Fibroblast of the aortic adventitia (primary cell): ENCODE results near the gene GFAP. TPM values are rescaled to one million over a fixed set of nuclear protein-coding genes. Genes with fewer than 3 reads are reported as not detected.

Experiments used
- DNase-seq: peaks from one replicate; pipeline ENCODE4 v3.0.0-alpha.2; 2010; ENCODE audit warnings: low read depth
- H3K4me3 ChIP-seq: 2 replicates; pipeline ENCODE4 v1.5.1; 2011; ENCODE audit warnings: low read depth, mild to moderate bottlenecking, control low read depth, low read length, moderate library complexity
- total RNA-seq: library from RNA; depleted of rRNA; stranded (reverse); fragments of >200 nt; gene quantifications from 2 replicates; pipeline ENCODE4 v1.2.3, GENCODE V29; 2012; ENCODE audit warnings: low replicate concordance
- TF ChIP-seq, protein P1 (sequence below): IDR thresholded peaks from 2 replicates; pipeline ENCODE4 v1.5.1; 2011; ENCODE audit warnings: mild to moderate bottlenecking, low read length, control low read depth, inconsistent platforms; ENCODE audit not compliant: insufficient read depth

The GFAP gene
- not detected in 2 replicates for total RNA-seq

DNA sequence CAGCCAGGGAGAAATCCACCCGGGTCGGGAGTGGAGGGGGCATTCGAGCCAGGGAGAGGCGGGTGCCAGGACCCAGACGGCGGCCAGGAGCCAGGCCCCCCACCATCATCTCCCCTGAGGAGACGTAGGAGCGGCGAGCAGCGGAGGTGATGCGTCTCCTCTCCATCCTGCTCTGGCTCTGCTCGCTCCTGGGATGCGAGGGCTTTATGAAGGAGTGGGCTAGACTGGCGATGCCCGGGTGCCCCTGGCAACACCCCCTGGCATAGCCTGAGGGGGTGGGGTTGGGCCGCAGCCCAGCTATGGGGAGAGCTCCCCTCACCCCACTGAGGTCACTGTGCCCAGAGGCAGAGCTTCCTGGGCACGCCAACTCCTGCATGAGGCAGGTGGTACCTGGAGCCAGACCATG is at the start of gene GFAP:
GFAP (minus strand) TSS at position 180 of the 406 bp plus-strand sequence; CDS start at position 166, 14 bp downstream.
- H3K4me3 ChIP-seq, result no peak within 1 kb of the TSS
- no peak for DNase-seq
- TF ChIP-seq, protein P1, sequence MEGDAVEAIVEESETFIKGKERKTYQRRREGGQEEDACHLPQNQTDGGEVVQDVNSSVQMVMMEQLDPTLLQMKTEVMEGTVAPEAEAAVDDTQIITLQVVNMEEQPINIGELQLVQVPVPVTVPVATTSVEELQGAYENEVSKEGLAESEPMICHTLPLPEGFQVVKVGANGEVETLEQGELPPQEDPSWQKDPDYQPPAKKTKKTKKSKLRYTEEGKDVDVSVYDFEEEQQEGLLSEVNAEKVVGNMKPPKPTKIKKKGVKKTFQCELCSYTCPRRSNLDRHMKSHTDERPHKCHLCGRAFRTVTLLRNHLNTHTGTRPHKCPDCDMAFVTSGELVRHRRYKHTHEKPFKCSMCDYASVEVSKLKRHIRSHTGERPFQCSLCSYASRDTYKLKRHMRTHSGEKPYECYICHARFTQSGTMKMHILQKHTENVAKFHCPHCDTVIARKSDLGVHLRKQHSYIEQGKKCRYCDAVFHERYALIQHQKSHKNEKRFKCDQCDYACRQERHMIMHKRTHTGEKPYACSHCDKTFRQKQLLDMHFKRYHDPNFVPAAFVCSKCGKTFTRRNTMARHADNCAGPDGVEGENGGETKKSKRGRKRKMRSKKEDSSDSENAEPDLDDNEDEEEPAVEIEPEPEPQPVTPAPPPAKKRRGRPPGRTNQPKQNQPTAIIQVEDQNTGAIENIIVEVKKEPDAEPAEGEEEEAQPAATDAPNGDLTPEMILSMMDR, result no peak

DNA sequence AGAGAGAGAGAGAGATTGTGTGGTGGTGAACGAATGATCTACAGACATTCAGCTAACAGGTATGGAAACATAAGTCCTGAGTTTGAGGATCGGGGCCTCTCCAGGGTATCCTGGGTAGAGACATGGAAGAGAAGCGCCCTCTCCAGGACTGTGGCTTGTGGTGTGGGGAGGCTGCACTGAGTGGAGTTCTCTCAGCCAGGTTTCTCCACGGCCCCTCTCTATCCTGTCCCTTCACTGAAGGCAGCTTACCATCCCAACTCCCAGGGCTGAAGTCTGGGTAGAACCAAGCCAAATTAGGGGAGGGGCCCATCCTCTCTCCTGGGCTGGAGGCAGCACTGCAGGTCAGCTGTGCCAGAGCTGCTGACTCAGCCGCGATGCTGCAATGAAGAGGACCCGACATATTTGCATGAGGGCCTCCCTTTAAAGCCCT is 46.6 kb upstream of the GFAP start:
- no peak for DNase-seq
- TF ChIP-seq, protein P1, result no peak
- H3K4me3 ChIP-seq, result no peak overlapping the region

DNA sequence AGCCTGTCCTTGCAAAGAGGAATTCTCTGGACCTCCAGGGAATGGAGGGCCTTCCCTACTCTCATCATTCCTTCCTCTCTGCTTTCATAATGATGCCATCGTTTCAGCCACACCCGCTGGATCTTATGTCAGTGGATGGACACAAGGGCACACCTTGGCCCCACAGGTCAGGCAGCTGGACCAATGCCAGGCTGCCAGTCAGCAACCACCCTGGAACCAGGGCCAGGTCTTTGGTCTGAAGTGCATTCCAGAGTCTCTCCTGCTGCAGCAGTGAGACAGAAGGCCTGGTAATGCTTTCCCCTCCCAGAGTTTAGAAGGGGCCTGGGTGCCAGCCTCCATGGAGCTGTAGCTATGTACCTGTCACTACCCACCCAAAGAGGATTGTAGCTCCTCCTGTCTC is 45.4 kb upstream of the GFAP start:
- TF ChIP-seq, protein P1, result no peak
- no peak overlapping the region for H3K4me3 ChIP-seq
- no peak for DNase-seq

DNA sequence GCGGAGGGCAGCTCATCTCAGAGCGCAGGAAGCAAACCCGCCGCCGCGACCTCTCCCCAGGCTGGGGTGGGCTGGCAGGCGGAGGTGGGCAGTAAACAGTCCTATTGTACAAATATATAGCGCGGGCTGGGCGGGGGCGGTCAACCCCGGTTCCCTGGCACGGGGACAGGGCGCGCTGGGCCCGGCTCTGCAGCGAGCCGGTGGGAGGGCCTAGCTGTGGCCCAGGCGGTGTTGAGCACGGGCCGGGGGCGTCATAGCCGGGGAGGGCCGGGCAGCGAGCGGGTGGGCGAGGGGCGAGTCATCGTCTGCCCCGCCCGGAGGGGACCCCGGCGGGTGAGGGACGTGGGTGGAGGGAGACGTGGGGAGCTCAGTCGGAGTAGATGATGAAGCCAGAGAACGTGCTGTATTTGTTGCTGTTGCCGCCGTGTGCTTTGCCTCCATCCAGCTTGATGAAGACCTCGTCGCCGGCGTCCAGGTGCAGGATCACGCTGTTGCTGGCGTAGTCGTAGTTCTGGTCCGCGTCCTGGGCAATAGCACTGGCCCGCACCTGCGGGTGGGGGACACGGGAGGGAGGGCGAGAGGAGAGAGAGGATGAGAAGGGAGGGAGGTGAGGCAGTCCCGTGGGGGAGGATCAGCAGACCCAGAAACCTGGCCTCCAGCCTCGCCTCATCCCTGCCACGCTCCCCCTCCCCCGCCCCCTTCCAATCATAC is 44.7 kb upstream of the GFAP start:
- H3K4me3 ChIP-seq, result no peak overlapping the region
- TF ChIP-seq, protein P1, result no peak
- no peak for DNase-seq

DNA sequence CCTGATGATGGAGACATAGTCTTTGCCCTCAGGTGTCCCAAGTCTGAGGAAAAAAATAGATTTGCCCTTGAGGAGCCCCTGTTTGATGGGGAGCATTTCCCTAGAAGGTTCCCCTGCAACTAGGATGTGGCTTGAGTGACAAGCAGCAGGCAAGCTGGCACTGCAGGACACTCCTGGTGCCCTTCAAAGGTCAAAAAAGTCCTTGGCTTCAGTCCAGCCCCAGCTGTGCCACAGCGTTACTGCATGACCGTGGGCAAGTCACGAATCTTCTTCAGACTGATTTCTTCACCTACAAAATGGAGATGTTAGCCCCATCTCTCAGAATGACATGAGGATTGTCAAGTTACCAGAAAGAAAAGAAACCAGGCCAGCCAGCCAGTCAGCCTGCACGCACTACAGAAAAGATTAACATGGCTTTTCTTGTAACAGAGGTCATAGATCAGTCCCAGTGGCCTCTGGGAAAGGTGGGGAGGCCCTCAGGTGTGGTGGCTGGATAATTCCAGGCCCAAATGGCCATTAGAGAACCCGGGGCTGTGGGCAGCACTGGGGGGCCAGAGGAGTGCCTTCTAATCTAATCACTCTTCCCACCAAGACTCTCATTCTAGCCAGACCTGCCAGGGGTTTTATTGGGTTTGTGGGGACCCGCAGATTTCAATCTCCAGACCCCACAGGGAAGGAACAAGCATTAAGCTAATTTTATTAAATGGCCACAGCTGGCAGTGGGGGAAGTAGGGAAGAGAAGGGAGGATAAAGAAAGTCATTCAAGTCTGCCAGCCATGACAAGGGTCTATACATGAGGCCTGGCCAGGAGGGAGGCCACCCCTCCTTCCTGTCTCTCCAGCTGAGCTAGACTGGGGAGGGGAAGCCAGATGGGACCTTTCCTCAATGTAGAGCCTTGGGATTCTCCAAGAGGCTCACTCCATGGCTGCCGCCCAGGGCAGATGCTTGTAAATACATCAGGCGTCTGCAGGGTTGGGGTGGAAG is 42.0 kb upstream of the GFAP start:
- TF ChIP-seq, protein P1, result no peak
- DNase-seq, result no peak
- no peak overlapping the region for H3K4me3 ChIP-seq

- DNase-seq, result no peak
- TF ChIP-seq, protein P1, result no peak
- no peak overlapping the region for H3K4me3 ChIP-seq
Measured at GRCh38 chr17:44955674-44956425, 40.5 kb upstream of the GFAP start.
